ENCODE data around the gene SPATA31C2. TPM values are rescaled to one million over a fixed set of nuclear protein-coding genes. Genes with fewer than 3 reads are reported as not detected.

Gene SPATA31C2
- total and polyA plus RNA-seq, 2 of the 4 experiments (the other 2 are of a cell fraction), result 0.02 TPM; not detected in 1

DNA sequence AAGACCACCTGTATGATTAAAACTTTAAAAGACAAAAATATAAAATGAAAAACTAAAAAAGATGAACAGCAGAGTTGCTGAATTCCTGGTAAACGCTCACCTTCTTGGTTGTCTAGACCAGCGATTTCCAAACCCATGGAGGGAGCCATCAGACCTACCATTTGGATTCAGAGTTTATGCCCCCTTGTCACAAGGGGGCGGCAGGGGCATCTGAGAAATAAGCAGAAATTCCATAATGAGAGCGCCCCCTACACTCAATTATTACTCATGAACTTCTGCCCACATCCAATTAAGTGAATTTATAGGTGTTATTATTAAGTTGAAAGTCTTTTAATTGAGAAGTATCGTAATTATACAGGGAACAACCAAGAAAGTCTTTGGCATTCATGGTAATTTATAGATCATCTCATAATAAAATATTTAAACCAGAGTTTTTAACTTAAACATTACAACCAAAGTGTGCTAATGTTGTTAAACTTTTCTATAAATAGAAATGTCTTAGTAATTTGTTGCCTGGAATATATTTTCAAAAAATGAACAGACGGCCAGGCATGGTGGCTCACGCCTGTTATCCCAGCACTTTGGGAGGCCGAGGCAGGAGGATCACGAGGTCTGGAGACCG lies 35.2 kb upstream of the SPATA31C2 start:
- H2BK5ac ChIP-seq (ENCODE audit: low read depth, low read length, poor library complexity, severe bottlenecking), result no peak overlapping the region
- H3K9me3 ChIP-seq (ENCODE audit: control insufficient read depth, insufficient read depth, low read length), result no peaks in the 10 kb centered on the region
- no peaks in the 10 kb centered on the region for H3K9me1 ChIP-seq (ENCODE audit: insufficient read depth, low read length)
- no peaks in the 10 kb centered on the region for H3K79me1 ChIP-seq (ENCODE audit: low read depth in 1 of 2, low read length in 2 of 2)
- no peak overlapping the region for H4K5ac ChIP-seq (ENCODE audit: low read depth, low read length)
- H2BK15ac ChIP-seq (ENCODE audit: low read depth, low read length), result no peak overlapping the region
- H3K4ac ChIP-seq (ENCODE audit: low read depth, low read length), result no peak overlapping the region
- no peak overlapping the region for H4K8ac ChIP-seq (ENCODE audit: low read depth in 2 of 2, low read length in 2 of 2)
- no peak overlapping the region for H3K4me2 ChIP-seq (ENCODE audit: low read depth, low read length)
- 100% methylated on average over 1 of the region's 10 CpGs; no CpG with 5 or more reads in 1 of the 2 experiments for WGBS, 2 experiments (ENCODE audit: extremely low coverage in 2 of 2, insufficient read length in 1 of 2)
- TF ChIP-seq SMC3 (IDR thresholded peaks at IDR 0.05; ENCODE audit: low read depth, low read length) (peak; percentile 79), RAD21 (IDR thresholded peaks at IDR 0.05; ENCODE audit: low read length) (peak; percentile 77), BHLHE40 (IDR thresholded peaks at IDR 0.05; ENCODE audit: low read depth, low read length) (no peak)
- TF ChIP-seq, protein P1, sequence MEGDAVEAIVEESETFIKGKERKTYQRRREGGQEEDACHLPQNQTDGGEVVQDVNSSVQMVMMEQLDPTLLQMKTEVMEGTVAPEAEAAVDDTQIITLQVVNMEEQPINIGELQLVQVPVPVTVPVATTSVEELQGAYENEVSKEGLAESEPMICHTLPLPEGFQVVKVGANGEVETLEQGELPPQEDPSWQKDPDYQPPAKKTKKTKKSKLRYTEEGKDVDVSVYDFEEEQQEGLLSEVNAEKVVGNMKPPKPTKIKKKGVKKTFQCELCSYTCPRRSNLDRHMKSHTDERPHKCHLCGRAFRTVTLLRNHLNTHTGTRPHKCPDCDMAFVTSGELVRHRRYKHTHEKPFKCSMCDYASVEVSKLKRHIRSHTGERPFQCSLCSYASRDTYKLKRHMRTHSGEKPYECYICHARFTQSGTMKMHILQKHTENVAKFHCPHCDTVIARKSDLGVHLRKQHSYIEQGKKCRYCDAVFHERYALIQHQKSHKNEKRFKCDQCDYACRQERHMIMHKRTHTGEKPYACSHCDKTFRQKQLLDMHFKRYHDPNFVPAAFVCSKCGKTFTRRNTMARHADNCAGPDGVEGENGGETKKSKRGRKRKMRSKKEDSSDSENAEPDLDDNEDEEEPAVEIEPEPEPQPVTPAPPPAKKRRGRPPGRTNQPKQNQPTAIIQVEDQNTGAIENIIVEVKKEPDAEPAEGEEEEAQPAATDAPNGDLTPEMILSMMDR (conservative IDR thresholded peaks at IDR 0.05; ENCODE audit: low read depth, low read length), result peak; percentile 99
- DNase-seq (peak; percentile 73), ATAC-seq (ENCODE audit: low read depth) (peak; percentile 65; the same call in 1 of the 2 replicates)
- H3K4me1 ChIP-seq (ENCODE audit: control insufficient read depth, insufficient read depth, low read length), result no peaks in the 10 kb centered on the region
- no peak overlapping the region for H3K27ac ChIP-seq (ENCODE audit: insufficient read depth, low read length)
- H2BK120ac ChIP-seq (ENCODE audit: low read depth, low read length), result no peak overlapping the region
- H4K20me1 ChIP-seq (ENCODE audit: insufficient read depth, low read length), result no peaks in the 10 kb centered on the region
- no peak overlapping the region for H4K91ac ChIP-seq (ENCODE audit: insufficient read depth, low read depth, low read length)
- in situ Hi-C loops (cut with MboI; ENCODE audit: low sequenced_read_pairs), result loop anchor here (10.0 kb wide), 2 partner anchors 191 to 401 kb away; no protein-coding TSS in a partner anchor
- no peak overlapping the region for H2AFZ ChIP-seq (replicated peaks; ENCODE audit: low read length, poor library complexity)
- no peak overlapping the region for H3K4me3 ChIP-seq (ENCODE audit: insufficient read depth, low read depth, low read length)
- peaks cover 7% of the 10 kb centered on the region; the same call in 1 of the 2 replicates for H3K27me3 ChIP-seq (ENCODE audit: control insufficient read depth, insufficient read depth, low read length)
- intact Hi-C loops (cut with micrococcal nuclease), result loop anchor here (1.0 to 5.0 kb wide), 3 partner anchors 214 to 405 kb away; partner anchors contain the start of gene SPIN1
- H2BK20ac ChIP-seq (ENCODE audit: low read depth, low read length), result no peak overlapping the region
- H3K18ac ChIP-seq (ENCODE audit: low read depth, low read length), result no peak overlapping the region
- H3K56ac ChIP-seq (ENCODE audit: extremely low read depth, insufficient read depth, low read length), result no peak overlapping the region
- H3K14ac ChIP-seq (replicated peaks; ENCODE audit: low read depth, low read length), result no peak overlapping the region
- no peak overlapping the region for H3K23ac ChIP-seq (ENCODE audit: low read depth, low read length)
- H3K9ac ChIP-seq (ENCODE audit: low read depth, low read length), result no peak overlapping the region
- CTCF ChIA-PET, result no interaction called here
- no peak overlapping the region for H2AK9ac ChIP-seq (replicated peaks; ENCODE audit: low read depth, low read length, poor library complexity)
- dilution Hi-C loops (cut with HindIII; ENCODE audit: low sequenced_read_pairs, unreplicated experiment), result no loop called here
- no peak overlapping the region for H2AK5ac ChIP-seq (ENCODE audit: low read depth, low read length)
- H3K36me3 ChIP-seq (ENCODE audit: control insufficient read depth, insufficient read depth, low read length), result no peaks in the 10 kb centered on the region
- POLR2A ChIA-PET (ENCODE audit: unreplicated experiment), result no interaction called here
- BruUV-seq (replicated peaks), result no TSS peak
